CD4-positive, alpha-beta memory T cell (primary cell): ENCODE data around the gene LMNB1. TPM values are rescaled to one million over a fixed set of nuclear protein-coding genes. Genes with fewer than 3 reads are reported as not detected.
"Not testable (repeated sequence)": the region's sequence is repeated elsewhere in the genome, so short reads cannot be mapped to it uniquely, and the experiment has no call there.

ENCODE experiments used
- CTCF ChIA-PET: fragments of 350-600 bp; sonication (Branson Sonifier 250); formaldehyde crosslinking; loops from one replicate; lab custom pipeline; 2021; ENCODE audit warnings: inconsistent platforms; ENCODE audit not compliant: partially characterized antibody; lab: Charles Lee
- POLR2A ChIA-PET: fragments of 350-600 bp; sonication (Branson Sonifier 250); formaldehyde crosslinking; loops from one replicate; lab custom pipeline; 2021; ENCODE audit not compliant: partially characterized antibody; lab: Charles Lee
- DNase-seq, 5 donors: peaks; one replicate each; pipeline versions ENCODE4 v3.0.0 to v3.0.0-alpha.2; 2020 to 2022; ENCODE audit warnings: mixed read lengths in 1 of 5
- H3K27ac ChIP-seq: one replicate; pipeline ENCODE4 v1.7.0; 2013; ENCODE audit warnings: low read depth, low read length
- H3K27me3 ChIP-seq: 2 replicates; pipeline ENCODE4 v1.7.0; 2013; ENCODE audit warnings: mild to moderate bottlenecking, low read length, moderate library complexity; ENCODE audit not compliant: insufficient read depth
- H3K36me3 ChIP-seq: 2 replicates; pipeline ENCODE4 v1.7.0; 2013; ENCODE audit warnings: mild to moderate bottlenecking, low read length, moderate library complexity; ENCODE audit not compliant: insufficient read depth
- H3K4me1 ChIP-seq: 2 replicates; pipeline ENCODE4 v1.7.0; 2013; ENCODE audit warnings: mild to moderate bottlenecking, low read length, moderate library complexity; ENCODE audit not compliant: insufficient read depth
- H3K4me3 ChIP-seq, 2 donors: one replicate each; pipeline ENCODE4 v1.7.0; 2013; ENCODE audit warnings: low read length in 2 of 2, mild to moderate bottlenecking in 1 of 2
- H3K9me3 ChIP-seq, 2 donors: one replicate each; pipeline ENCODE4 v1.7.0; 2013; ENCODE audit warnings: low read length in 2 of 2, control low read depth in 1 of 2; ENCODE audit not compliant: control insufficient read depth in 1 of 2
- H3K27ac Mint-ChIP-seq, 7 donors: one replicate each; pipeline ENCODE4 v1.8.0; 2020 to 2021; ENCODE audit warnings: mixed read lengths in 7 of 7, mild to moderate bottlenecking in 6 of 7, inconsistent platforms in 3 of 7, moderate library complexity in 3 of 7
- H3K27me3 Mint-ChIP-seq, 2 donors: one replicate each; pipeline ENCODE4 v1.8.0; 2020 to 2021; ENCODE audit warnings: mixed read lengths in 2 of 2
- H3K36me3 Mint-ChIP-seq, 2 donors: one replicate each; pipeline ENCODE4 v1.8.0; 2020 to 2021; ENCODE audit warnings: mixed read lengths in 2 of 2, inconsistent platforms in 1 of 2, mild to moderate bottlenecking in 1 of 2
- H3K4me1 Mint-ChIP-seq, 4 donors: one replicate each; pipeline ENCODE4 v1.8.0; 2020 to 2021; ENCODE audit warnings: mixed read lengths in 4 of 4, mild to moderate bottlenecking in 1 of 4
- H3K4me3 Mint-ChIP-seq, 8 donors: one replicate each; pipeline ENCODE4 v1.8.0; 2020 to 2021; ENCODE audit warnings: mixed read lengths in 8 of 8, mild to moderate bottlenecking in 7 of 8, moderate library complexity in 6 of 8, inconsistent platforms in 3 of 8
- H3K9me3 Mint-ChIP-seq, 8 donors: one replicate each; pipeline ENCODE4 v1.8.0; 2020 to 2021; ENCODE audit warnings: mixed read lengths in 8 of 8, mild to moderate bottlenecking in 5 of 8, inconsistent platforms in 3 of 8, moderate library complexity in 1 of 8
- intact Hi-C: fragments of 100-400 bp; cut with micrococcal nuclease; formaldehyde crosslinking; loops from one replicate; pipeline ENCODE4 v1.15.1; 2023
- polyA plus RNA-seq, 2 donors: library from polyadenylated mRNA; unstranded; fragments of 300-500 nt; fragmentation: Illumina TruSeq; gene quantifications; one replicate each; pipeline ENCODE4 v1.2.3, GENCODE V29; 2021
- total RNA-seq, 2 experiments: library from RNA; stranded (reverse); gene quantifications; one replicate each; pipeline ENCODE4 v1.2.3, GENCODE V29; 2021

The LMNB1 gene
- total and polyA plus RNA-seq, 4 experiments from 2014 or later = 2.0 to 32.3 (median 18.5) TPM

DNA sequence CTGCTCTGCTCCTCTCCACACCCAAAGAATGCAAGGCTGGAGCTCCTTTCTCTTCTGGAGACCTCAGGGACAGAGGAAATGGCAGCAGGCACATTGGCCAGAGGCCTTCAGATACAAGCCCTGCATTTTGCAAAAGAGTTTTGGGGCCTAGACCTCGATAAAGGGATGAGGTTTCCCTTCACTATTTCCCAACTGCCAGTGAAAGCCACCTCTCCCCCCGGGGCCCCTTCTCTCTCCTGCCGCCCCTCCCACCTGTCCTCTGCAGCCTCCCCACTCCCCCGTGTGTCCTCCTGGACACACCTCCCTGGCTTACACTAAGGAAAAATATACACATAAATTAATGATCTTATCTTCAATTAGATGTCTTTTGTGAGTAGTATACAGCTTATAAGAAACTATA is 21.3 kb upstream of the LMNB1 start:
- H3K9me3 Mint-ChIP-seq = no peaks in the 10 kb centered on the region
- Histone ChIP-seq H3K9me3 (no peaks in the 10 kb centered on the region), H3K27ac (no peak overlapping the region), H3K4me1 (peaks cover 20% of the 10 kb centered on the region), H3K4me3 (no peak overlapping the region), H3K27me3 (no peaks in the 10 kb centered on the region), H3K36me3 (no peaks in the 10 kb centered on the region)
- H3K4me3 Mint-ChIP-seq = no peak overlapping the region
- H3K27ac Mint-ChIP-seq = no peak overlapping the region
- H3K36me3 Mint-ChIP-seq = no peaks in the 10 kb centered on the region
- DNase-seq = no peak
- H3K27me3 Mint-ChIP-seq = no peaks in the 10 kb centered on the region
- CTCF ChIA-PET = interaction anchor here (1.1 to 1.4 kb wide), 2 partner anchors 24 to 97 kb away, joined by 3 to 6 read pairs; no protein-coding TSS in a partner anchor
- POLR2A ChIA-PET = interaction anchor here (0.6 to 0.7 kb wide), 2 partner anchors 21 to 23 kb away, joined by 3 read pairs; partner anchors contain the start of gene LMNB1
- intact Hi-C loops = no loop called here
- peaks cover 9 to 24% (median 17%) of the 10 kb centered on the region in 4 donors for H3K4me1 Mint-ChIP-seq

DNA sequence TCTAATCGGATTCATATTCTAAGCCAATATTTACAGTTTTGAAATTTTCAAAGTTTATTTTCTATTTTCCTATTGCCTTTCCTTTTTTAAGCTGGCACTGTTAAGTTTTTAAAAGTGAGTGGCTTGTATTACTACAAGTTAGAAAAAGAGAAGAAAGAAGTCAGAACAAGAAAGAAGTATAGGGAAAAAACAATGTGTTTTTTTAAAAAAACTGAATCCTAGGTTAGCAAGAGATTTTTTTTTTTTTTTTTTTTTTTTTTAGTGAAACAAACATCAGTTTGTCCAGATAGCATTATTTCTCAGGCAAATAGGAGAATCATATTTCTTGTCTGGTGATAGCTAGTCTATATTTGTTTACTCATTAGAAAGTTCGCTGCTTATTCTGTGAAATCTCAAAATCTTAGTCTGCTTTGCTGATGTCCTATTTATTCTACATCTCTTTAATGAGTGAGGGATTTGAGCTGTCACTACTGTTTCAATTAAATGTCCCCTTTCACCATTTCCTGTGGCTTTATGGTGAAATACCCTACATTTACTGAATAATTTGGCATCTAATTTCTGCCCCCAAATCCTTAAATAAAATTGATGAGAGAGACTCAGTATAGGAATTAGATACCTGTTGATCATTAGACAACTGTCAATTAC is 19.1 kb upstream of the LMNB1 start:
- Histone ChIP-seq H3K4me1 (peaks cover 28% of the 10 kb centered on the region), H3K27ac (no peak overlapping the region), H3K36me3 (no peaks in the 10 kb centered on the region), H3K4me3 (no peak overlapping the region), H3K9me3 (no peaks in the 10 kb centered on the region), H3K27me3 (no peaks in the 10 kb centered on the region)
- CTCF ChIA-PET = interaction anchor here (0.7 to 5.6 kb wide), 5 partner anchors 21 to 100 kb away, joined by 3 to 48 read pairs (median 4); partner anchors contain the start of gene LMNB1
- Mint-ChIP-seq H3K27me3 (no peaks in the 10 kb centered on the region), H3K9me3 (no peaks in the 10 kb centered on the region), H3K27ac (peak overlapping the region; percentile 58 to 88 (median 75)), H3K4me3 (peak overlapping the region in 6 of 8 donors; percentile 13 to 76 (median 39)), H3K36me3 (no peaks in the 10 kb centered on the region), H3K4me1 (peaks cover 17 to 33% (median 24%) of the 10 kb centered on the region in 4 donors)
- intact Hi-C loops = loop anchor here (1.0 to 2.0 kb wide), 2 partner anchors 10 to 19 kb away; partner anchors contain the start of gene LMNB1
- no peak for DNase-seq
- POLR2A ChIA-PET = interaction anchor here (0.7 to 3.5 kb wide), 4 partner anchors 10 to 472 kb away, joined by 3 to 52 read pairs (median 4); partner anchors contain the start of genes ALDH7A1 and LMNB1

DNA sequence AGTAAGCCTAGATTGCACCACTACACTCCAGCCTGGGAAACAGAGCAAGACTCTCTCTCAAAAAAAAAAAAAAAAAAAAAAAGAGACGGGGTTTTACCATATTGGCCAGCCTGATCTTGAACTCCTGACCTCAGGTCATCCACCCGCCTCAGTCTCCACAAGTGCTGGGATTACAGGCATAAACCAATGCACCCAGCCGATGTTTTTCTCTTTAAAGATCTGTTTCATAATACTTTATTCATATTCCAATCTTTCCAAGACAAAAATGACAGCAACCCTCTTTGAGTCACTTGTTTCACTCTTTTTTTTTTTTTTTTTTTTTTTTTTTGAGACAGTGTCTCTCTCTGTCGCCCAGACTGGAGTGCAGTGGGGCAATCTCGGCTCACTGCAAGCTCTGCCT is 13.6 kb upstream of the LMNB1 start:
- Mint-ChIP-seq H3K9me3 (no peaks in the 10 kb centered on the region), H3K4me1 (peaks cover 13 to 28% (median 19%) of the 10 kb centered on the region in 4 donors), H3K36me3 (no peaks in the 10 kb centered on the region), H3K27me3 (peaks cover 0 to under 1% of the 10 kb centered on the region in 2 donors), H3K27ac (no peak overlapping the region), H3K4me3 (peak overlapping the region in 3 of 8 donors; percentile 10 to 41 (median 32))
- H3K27me3 ChIP-seq = no peaks in the 10 kb centered on the region
- DNase-seq = no peak
- intact Hi-C loops = no loop called here
- H3K36me3 ChIP-seq = no peaks in the 10 kb centered on the region
- no peaks in the 10 kb centered on the region for H3K9me3 ChIP-seq
- ChIA-PET POLR2A (interaction anchor here (2.7 kb wide), 1 partner anchor 14 kb away, joined by 10 read pairs; the partner anchor contains the start of gene LMNB1), CTCF (interaction anchor here (1.4 to 2.7 kb wide), 3 partner anchors 12 to 17 kb away, joined by 3 to 6 read pairs (median 4); partner anchors contain the start of gene LMNB1)
- no peak overlapping the region for H3K27ac ChIP-seq
- no peak overlapping the region for H3K4me3 ChIP-seq
- H3K4me1 ChIP-seq = peaks cover 23% of the 10 kb centered on the region

DNA sequence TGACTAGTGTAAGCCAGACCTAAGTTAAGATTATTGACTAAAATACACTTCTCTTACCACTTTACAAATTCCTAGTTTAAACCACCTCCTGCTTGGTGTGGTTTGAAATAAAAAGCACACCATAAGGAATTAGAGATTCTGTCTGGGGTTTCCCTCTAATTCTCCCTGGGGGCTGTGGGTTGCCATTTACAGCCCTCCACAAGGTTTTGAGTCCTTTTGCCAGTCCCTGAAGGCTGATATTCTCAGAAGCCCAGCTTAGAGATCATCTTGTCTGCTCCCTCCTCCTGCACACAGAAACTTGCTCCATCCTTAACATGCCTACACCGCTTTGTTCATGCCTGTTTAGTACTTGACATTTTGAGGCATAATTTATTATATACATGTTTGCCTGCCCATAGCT is 7.2 kb upstream of the LMNB1 start:
- no peaks in the 10 kb centered on the region for H3K27me3 ChIP-seq
- intact Hi-C loops = no loop called here
- no peaks in the 10 kb centered on the region for H3K36me3 ChIP-seq
- DNase-seq = no peak
- H3K4me1 ChIP-seq = no peaks in the 10 kb centered on the region
- H3K4me1 Mint-ChIP-seq = no peaks in the 10 kb centered on the region
- H3K27ac ChIP-seq = no peak overlapping the region
- H3K9me3 ChIP-seq = no peaks in the 10 kb centered on the region
- H3K27me3 Mint-ChIP-seq = peaks cover 0 to 1% of the 10 kb centered on the region in 2 donors
- no peak overlapping the region for H3K4me3 ChIP-seq
- H3K9me3 Mint-ChIP-seq = no peaks in the 10 kb centered on the region
- no peaks in the 10 kb centered on the region for H3K36me3 Mint-ChIP-seq
- ChIA-PET CTCF (interaction anchor here (0.7 kb wide), 1 partner anchor 12 kb away, joined by 3 read pairs; no protein-coding TSS in a partner anchor), POLR2A (interaction anchor here (1.6 kb wide), 1 partner anchor 8 kb away, joined by 5 read pairs; no protein-coding TSS in a partner anchor)
- H3K4me3 Mint-ChIP-seq = no peak overlapping the region
- no peak overlapping the region for H3K27ac Mint-ChIP-seq

DNA sequence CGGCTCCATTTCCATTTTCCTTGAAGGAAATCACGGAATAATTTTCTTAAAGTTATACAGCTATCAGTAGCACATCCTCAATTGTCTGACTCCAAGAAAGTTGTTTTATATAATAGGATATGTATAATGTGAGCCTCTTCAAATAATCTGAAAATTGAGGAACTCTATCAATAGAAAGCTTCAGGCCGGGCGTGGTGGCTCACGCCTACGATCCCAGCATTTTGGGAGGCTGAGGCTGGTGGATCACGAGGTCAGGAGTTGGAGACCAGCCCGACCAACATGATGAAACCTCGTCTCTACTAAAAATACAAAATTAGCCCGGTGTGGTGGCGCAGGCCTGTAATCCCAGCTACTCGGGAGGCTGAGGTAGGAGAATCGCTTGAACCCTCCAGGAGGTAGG is 3.4 kb upstream of the LMNB1 start:
- H3K27ac Mint-ChIP-seq, H3K9me3 Mint-ChIP-seq, H3K27me3 ChIP-seq, H3K4me3 Mint-ChIP-seq, POLR2A ChIA-PET, H3K9me3 ChIP-seq, H3K4me1 ChIP-seq, H3K27ac ChIP-seq, H3K36me3 Mint-ChIP-seq, H3K36me3 ChIP-seq, intact Hi-C loops, H3K4me3 ChIP-seq, H3K27me3 Mint-ChIP-seq, DNase-seq: not testable (repeated sequence)
- CTCF ChIA-PET = interaction anchor here (1.6 kb wide), 1 partner anchor 99 kb away, joined by 5 read pairs; no protein-coding TSS in a partner anchor
- H3K4me1 Mint-ChIP-seq = peaks cover 2 to 11% (median 7%) of the 10 kb centered on the region in 4 donors

DNA sequence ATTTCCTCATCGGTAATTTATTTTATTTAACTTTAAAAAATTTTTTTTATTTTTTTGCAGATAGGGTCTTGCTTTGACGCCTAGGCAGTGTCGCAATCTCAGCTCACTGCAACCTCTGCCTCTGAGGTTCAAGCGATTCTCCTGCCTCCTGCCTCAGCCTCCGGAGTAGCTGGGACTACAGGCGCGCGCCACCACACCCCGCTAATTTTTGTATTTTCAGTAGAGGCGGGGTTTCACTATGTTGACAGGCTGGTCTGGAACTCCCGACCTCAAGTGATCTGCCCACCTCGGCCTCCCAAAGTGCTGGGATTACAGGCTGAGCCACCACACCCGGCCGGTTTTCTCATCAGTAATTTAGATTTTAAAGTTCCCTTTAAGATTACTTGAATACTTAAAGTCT is 2.3 kb upstream of the LMNB1 start:
- H3K4me3 ChIP-seq, H3K27ac Mint-ChIP-seq, H3K36me3 Mint-ChIP-seq, H3K4me3 Mint-ChIP-seq, H3K27ac ChIP-seq, DNase-seq, H3K36me3 ChIP-seq, intact Hi-C loops, H3K9me3 Mint-ChIP-seq, H3K27me3 ChIP-seq, H3K9me3 ChIP-seq, H3K27me3 Mint-ChIP-seq: not testable (repeated sequence)
- peaks cover 11 to 22% (median 16%) of the 10 kb centered on the region in 4 donors for H3K4me1 Mint-ChIP-seq
- POLR2A ChIA-PET = interaction anchor here (1.4 to 4.0 kb wide), 2 partner anchors 10 to 78 kb away, joined by 3 to 39 read pairs; no protein-coding TSS in a partner anchor
- peaks cover 20% of the 10 kb centered on the region for H3K4me1 ChIP-seq
- CTCF ChIA-PET = interaction anchor here (0.8 to 1.7 kb wide), 2 partner anchors 10 to 35 kb away, joined by 4 to 6 read pairs; no protein-coding TSS in a partner anchor
